SK-N-SH treated with all-trans-retinoic acid at 6 μM for 48 hours (cell line): Measurements from ENCODE around the gene YWHAB.

Source experiments
- ATAC-seq: fragments of 200-7000 bp; cut with Tn5 transposase; 3 replicates; pipeline ENCODE4 v1.9.1; 2020; ENCODE audit warnings: mild to moderate bottlenecking, moderate library complexity
- ARNTL ChIP-seq: fragments of 450-650 bp; formaldehyde crosslinking; IDR thresholded peaks from 2 replicates; pipeline ENCODE4 v1.5.0; 2020; ENCODE audit warnings: low read depth, mild to moderate bottlenecking, moderate library complexity, borderline replicate concordance
- BACH2 ChIP-seq: fragments of 250-450 bp; sonication (Bioruptor Pico); IDR thresholded peaks from 2 replicates; pipeline ENCODE4 v1.9.0; 2021; ENCODE audit warnings: mild to moderate bottlenecking, borderline replicate concordance
- CSDC2 ChIP-seq: fragments of 250-450 bp; sonication (Bioruptor Pico); IDR thresholded peaks from 2 replicates; pipeline ENCODE4 v1.5.0; 2020; ENCODE audit warnings: mild to moderate bottlenecking, moderate library complexity
- ESRRG ChIP-seq: fragments of 250-450 bp; sonication (Bioruptor Pico); IDR thresholded peaks from 2 replicates; pipeline ENCODE4 v1.6.1; 2021; ENCODE audit warnings: mild to moderate bottlenecking
- GLIS3 ChIP-seq: fragments of 250-450 bp; sonication (Bioruptor Pico); IDR thresholded peaks from 2 replicates; pipeline ENCODE4 v1.5.0; 2020; ENCODE audit warnings: mild to moderate bottlenecking, moderate library complexity
- ISL1 ChIP-seq: fragments of 250-450 bp; sonication (Bioruptor Pico); IDR thresholded peaks from 2 replicates; pipeline ENCODE4 v2.1.2; 2022; ENCODE audit warnings: mild to moderate bottlenecking, moderate library complexity
- OSR1 ChIP-seq: fragments of 250-450 bp; sonication (Bioruptor Pico); IDR thresholded peaks from 2 replicates; pipeline ENCODE4 v1.8.0; 2022; ENCODE audit warnings: moderate library complexity, mild to moderate bottlenecking, inconsistent platforms
- PPARA ChIP-seq: fragments of 250-450 bp; sonication (Bioruptor Pico); IDR thresholded peaks from 2 replicates; pipeline ENCODE4 v1.5.0; 2020; ENCODE audit warnings: mild to moderate bottlenecking, borderline replicate concordance
- RARB ChIP-seq: fragments of 250-450 bp; sonication (Bioruptor Pico); IDR thresholded peaks from 2 replicates; pipeline ENCODE4 v1.8.0; 2021; ENCODE audit warnings: mild to moderate bottlenecking, moderate library complexity
- SNAI2 ChIP-seq: fragments of 250-450 bp; sonication (Bioruptor Pico); IDR thresholded peaks from 2 replicates; pipeline ENCODE4 v1.5.0; 2020; ENCODE audit warnings: mild to moderate bottlenecking, moderate library complexity
- TCF4 ChIP-seq: fragments of 250-450 bp; sonication (Bioruptor Pico); IDR thresholded peaks from 2 replicates; pipeline ENCODE4 v1.8.0; 2021; ENCODE audit warnings: mild to moderate bottlenecking, moderate library complexity, borderline replicate concordance
- TOX ChIP-seq: fragments of 250-450 bp; sonication (Bioruptor Pico); IDR thresholded peaks from 2 replicates; pipeline ENCODE4 v1.8.0; 2021; ENCODE audit warnings: mild to moderate bottlenecking, moderate library complexity, borderline replicate concordance
- ZC3H10 ChIP-seq: fragments of 250-450 bp; sonication (Bioruptor Pico); IDR thresholded peaks from 2 replicates; pipeline ENCODE4 v1.5.1; 2021; ENCODE audit warnings: mild to moderate bottlenecking, moderate library complexity
- ZFP3 ChIP-seq: fragments of 250-450 bp; sonication (Bioruptor Pico); IDR thresholded peaks from 2 replicates; pipeline ENCODE4 v1.5.0; 2020; ENCODE audit warnings: mild to moderate bottlenecking, moderate library complexity
- ZFP30 ChIP-seq: fragments of 450-650 bp; formaldehyde crosslinking; IDR thresholded peaks from 2 replicates; pipeline ENCODE4 v1.5.0; 2022; ENCODE audit warnings: mild to moderate bottlenecking, moderate library complexity
- ZNF565 ChIP-seq: fragments of 450-650 bp; formaldehyde crosslinking; conservative IDR thresholded peaks from 2 replicates; pipeline ENCODE4 v1.5.0; 2020; ENCODE audit warnings: low read depth, mild to moderate bottlenecking, moderate library complexity
- ZNF70 ChIP-seq: fragments of 450-650 bp; formaldehyde crosslinking; IDR thresholded peaks from 2 replicates; pipeline ENCODE4 v1.5.0; 2020; ENCODE audit warnings: mild to moderate bottlenecking, moderate library complexity
- ZNF8 ChIP-seq: fragments of 450-650 bp; formaldehyde crosslinking; IDR thresholded peaks from 2 replicates; pipeline ENCODE4 v1.5.0; 2020; ENCODE audit warnings: mild to moderate bottlenecking, moderate library complexity
- TF ChIP-seq, protein P1 (sequence below): fragments of 250-450 bp; sonication (Bioruptor Pico); IDR thresholded peaks from 2 replicates; pipeline ENCODE4 v1.5.1; 2021; ENCODE audit warnings: mild to moderate bottlenecking, moderate library complexity
- TF ChIP-seq, protein P2 (sequence below): fragments of 250-450 bp; sonication (Bioruptor Pico); IDR thresholded peaks from 2 replicates; pipeline ENCODE4 v1.8.0; 2020; ENCODE audit warnings: mild to moderate bottlenecking, moderate library complexity, borderline replicate concordance
- TF ChIP-seq, protein P3 (sequence below): fragments of 250-450 bp; sonication (Bioruptor Pico); IDR thresholded peaks from 2 replicates; pipeline ENCODE4 v1.5.0; 2020; ENCODE audit warnings: mild to moderate bottlenecking, moderate library complexity
- TF ChIP-seq, protein P4 (sequence below): fragments of 250-450 bp; sonication (Bioruptor Pico); IDR thresholded peaks from 2 replicates; pipeline ENCODE4 v1.5.1; 2020; ENCODE audit warnings: low read depth, mild to moderate bottlenecking, moderate library complexity

The YWHAB gene

DNA sequence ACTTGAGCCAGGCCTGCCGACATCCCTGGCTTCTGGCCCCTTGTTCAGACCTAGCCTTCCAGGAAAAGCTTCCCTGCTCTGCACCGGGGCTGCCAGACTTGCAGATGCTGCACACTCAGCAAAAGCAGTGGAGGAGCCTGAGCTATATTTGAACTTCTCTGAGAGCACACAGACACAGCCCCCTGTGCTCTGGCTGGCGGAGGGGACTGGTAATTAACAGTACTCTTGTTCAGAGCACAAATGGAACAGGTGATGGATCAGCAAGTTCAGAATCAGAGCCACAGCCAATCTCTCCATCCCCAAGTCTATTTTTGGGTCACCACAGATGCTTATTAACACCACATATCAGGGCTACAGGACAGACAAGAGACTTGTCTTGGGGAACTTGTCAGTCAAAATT is 47.6 kb upstream of the YWHAB start:
- ATAC-seq = no peak
- TF ChIP-seq ZNF565 (CRISPR knock-in tag) (no peak), OSR1 (no peak), ZNF70 (CRISPR knock-in tag) (no peak), ZC3H10 (no peak), RARB (CRISPR knock-in tag) (no peak), BACH2 (CRISPR knock-in tag) (no peak), GLIS3 (CRISPR knock-in tag) (no peak), PPARA (CRISPR knock-in tag) (no peak)
- TF ChIP-seq, all 23 proteins: peak for 0

DNA sequence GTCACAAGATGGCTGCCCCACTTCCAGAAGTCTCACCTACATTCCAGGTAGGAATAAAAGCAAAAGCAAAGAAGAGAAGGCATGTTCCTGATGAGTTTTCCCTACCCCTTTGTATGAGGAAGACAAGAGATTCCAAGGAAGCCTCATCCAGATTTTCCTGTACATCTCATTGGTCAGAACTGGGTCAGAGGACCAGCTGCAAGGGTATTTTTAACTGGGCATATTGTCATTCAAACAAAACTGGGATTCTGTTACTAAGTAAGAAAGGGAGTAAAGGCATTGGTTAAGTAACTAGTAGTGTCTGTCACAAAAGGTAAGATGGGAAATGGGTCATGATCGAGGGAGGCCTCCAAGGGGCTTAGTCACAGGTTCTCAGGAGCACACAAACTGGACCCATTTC is 47.0 kb upstream of the YWHAB start:
- ATAC-seq = no peak
- TF ChIP-seq PPARA (CRISPR knock-in tag) (no peak), SNAI2 (CRISPR knock-in tag) (no peak), ARNTL (CRISPR knock-in tag) (no peak), ZNF70 (CRISPR knock-in tag) (no peak), ZC3H10 (no peak), OSR1 (no peak), BACH2 (CRISPR knock-in tag) (no peak), ZFP30 (CRISPR knock-in tag) (no peak), ZFP3 (CRISPR knock-in tag) (no peak), TCF4 (CRISPR knock-in tag) (no peak), RARB (CRISPR knock-in tag) (no peak), GLIS3 (CRISPR knock-in tag) (no peak), ESRRG (CRISPR knock-in tag) (no peak)
- TF ChIP-seq, protein P1, sequence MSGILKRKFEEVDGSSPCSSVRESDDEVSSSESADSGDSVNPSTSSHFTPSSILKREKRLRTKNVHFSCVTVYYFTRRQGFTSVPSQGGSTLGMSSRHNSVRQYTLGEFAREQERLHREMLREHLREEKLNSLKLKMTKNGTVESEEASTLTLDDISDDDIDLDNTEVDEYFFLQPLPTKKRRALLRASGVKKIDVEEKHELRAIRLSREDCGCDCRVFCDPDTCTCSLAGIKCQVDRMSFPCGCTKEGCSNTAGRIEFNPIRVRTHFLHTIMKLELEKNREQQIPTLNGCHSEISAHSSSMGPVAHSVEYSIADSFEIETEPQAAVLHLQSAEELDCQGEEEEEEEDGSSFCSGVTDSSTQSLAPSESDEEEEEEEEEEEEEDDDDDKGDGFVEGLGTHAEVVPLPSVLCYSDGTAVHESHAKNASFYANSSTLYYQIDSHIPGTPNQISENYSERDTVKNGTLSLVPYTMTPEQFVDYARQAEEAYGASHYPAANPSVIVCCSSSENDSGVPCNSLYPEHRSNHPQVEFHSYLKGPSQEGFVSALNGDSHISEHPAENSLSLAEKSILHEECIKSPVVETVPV (CRISPR knock-in tag) = no peak
- TF ChIP-seq, protein P2, sequence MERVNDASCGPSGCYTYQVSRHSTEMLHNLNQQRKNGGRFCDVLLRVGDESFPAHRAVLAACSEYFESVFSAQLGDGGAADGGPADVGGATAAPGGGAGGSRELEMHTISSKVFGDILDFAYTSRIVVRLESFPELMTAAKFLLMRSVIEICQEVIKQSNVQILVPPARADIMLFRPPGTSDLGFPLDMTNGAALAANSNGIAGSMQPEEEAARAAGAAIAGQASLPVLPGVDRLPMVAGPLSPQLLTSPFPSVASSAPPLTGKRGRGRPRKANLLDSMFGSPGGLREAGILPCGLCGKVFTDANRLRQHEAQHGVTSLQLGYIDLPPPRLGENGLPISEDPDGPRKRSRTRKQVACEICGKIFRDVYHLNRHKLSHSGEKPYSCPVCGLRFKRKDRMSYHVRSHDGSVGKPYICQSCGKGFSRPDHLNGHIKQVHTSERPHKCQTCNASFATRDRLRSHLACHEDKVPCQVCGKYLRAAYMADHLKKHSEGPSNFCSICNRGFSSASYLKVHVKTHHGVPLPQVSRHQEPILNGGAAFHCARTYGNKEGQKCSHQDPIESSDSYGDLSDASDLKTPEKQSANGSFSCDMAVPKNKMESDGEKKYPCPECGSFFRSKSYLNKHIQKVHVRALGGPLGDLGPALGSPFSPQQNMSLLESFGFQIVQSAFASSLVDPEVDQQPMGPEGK = no peak
- TF ChIP-seq, protein P3, sequence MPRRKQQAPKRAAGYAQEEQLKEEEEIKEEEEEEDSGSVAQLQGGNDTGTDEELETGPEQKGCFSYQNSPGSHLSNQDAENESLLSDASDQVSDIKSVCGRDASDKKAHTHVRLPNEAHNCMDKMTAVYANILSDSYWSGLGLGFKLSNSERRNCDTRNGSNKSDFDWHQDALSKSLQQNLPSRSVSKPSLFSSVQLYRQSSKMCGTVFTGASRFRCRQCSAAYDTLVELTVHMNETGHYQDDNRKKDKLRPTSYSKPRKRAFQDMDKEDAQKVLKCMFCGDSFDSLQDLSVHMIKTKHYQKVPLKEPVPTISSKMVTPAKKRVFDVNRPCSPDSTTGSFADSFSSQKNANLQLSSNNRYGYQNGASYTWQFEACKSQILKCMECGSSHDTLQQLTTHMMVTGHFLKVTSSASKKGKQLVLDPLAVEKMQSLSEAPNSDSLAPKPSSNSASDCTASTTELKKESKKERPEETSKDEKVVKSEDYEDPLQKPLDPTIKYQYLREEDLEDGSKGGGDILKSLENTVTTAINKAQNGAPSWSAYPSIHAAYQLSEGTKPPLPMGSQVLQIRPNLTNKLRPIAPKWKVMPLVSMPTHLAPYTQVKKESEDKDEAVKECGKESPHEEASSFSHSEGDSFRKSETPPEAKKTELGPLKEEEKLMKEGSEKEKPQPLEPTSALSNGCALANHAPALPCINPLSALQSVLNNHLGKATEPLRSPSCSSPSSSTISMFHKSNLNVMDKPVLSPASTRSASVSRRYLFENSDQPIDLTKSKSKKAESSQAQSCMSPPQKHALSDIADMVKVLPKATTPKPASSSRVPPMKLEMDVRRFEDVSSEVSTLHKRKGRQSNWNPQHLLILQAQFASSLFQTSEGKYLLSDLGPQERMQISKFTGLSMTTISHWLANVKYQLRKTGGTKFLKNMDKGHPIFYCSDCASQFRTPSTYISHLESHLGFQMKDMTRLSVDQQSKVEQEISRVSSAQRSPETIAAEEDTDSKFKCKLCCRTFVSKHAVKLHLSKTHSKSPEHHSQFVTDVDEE (CRISPR knock-in tag) = no peak

DNA sequence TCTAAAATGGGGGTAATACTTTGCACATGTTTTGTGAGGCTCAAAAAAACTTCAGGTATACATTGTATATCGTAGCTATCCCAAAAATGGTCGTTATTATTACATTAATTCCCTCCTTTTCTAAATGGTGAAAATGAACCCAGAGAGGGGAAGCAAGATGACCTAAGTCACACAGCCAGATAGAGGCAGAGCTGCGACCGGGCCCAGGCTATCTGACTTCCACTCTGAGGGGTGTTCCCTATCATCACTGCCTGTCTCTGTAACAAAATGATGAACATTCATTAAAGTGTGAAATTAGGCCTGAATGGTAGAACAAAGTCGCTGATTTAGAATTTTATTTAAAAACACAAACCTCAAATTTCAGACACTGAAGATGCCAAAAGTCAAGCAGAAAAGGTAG is 46.0 kb upstream of the YWHAB start:
- TF ChIP-seq, protein P2 = no peak
- TF ChIP-seq, protein P4, sequence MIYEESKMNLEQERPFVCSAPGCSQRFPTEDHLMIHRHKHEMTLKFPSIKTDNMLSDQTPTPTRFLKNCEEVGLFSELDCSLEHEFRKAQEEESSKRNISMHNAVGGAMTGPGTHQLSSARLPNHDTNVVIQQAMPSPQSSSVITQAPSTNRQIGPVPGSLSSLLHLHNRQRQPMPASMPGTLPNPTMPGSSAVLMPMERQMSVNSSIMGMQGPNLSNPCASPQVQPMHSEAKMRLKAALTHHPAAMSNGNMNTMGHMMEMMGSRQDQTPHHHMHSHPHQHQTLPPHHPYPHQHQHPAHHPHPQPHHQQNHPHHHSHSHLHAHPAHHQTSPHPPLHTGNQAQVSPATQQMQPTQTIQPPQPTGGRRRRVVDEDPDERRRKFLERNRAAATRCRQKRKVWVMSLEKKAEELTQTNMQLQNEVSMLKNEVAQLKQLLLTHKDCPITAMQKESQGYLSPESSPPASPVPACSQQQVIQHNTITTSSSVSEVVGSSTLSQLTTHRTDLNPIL (CRISPR knock-in tag) = no peak
- no peak for TF ChIP-seq ARNTL (CRISPR knock-in tag)
- TF ChIP-seq ZFP30 (CRISPR knock-in tag) = no peak
- TF ChIP-seq PPARA (CRISPR knock-in tag) = no peak
- TF ChIP-seq ZNF8 (CRISPR knock-in tag) = no peak
- no peak for TF ChIP-seq TOX (CRISPR knock-in tag)
- TF ChIP-seq CSDC2 (CRISPR knock-in tag) = no peak
- no peak for TF ChIP-seq ZFP3 (CRISPR knock-in tag)
- TF ChIP-seq ISL1 (CRISPR knock-in tag) = no peak
- no peak for TF ChIP-seq OSR1
- TF ChIP-seq ZC3H10 = no peak
- no peak for TF ChIP-seq RARB (CRISPR knock-in tag)
- no peak for ATAC-seq
